GM12891 (cell line): ENCODE results near the gene RIGI.

Experiments used
- PAX5 ChIP-seq: IDR thresholded peaks from 2 replicates; pipeline ENCODE4 v1.6.1; 2011; ENCODE audit warnings: low read length, moderate library complexity, mild to moderate bottlenecking; ENCODE audit not compliant: insufficient read depth, severe bottlenecking
- POLR2A ChIP-seq: IDR thresholded peaks from 2 replicates; pipeline ENCODE4 v1.6.1; 2011; ENCODE audit warnings: low read depth, low read length, control low read depth
- POLR2AphosphoS5 ChIP-seq: IDR thresholded peaks from 2 replicates; pipeline ENCODE4 v1.6.1; 2011; ENCODE audit warnings: low read depth, low read length, control low read depth
- SPI1 ChIP-seq: IDR thresholded peaks from 2 replicates; pipeline ENCODE4 v1.6.1; 2011; ENCODE audit warnings: low read depth, low read length, control low read depth
- TAF1 ChIP-seq: IDR thresholded peaks from 2 replicates; pipeline ENCODE4 v1.6.1; 2011; ENCODE audit warnings: low read depth, low read length, control low read depth

GRCh38 chr9:32502464-32502863 is 23.5 kb downstream of the RIGI start:
- no peak for TF ChIP-seq POLR2AphosphoS5
- no peak for TF ChIP-seq POLR2A
- TF ChIP-seq TAF1: no peak
- TF ChIP-seq SPI1: no peak
- TF ChIP-seq PAX5: no peak
